GM18861 (cell line): ENCODE data around the gene ARAP1.

ENCODE experiments used
- ATAC-seq: cut with Tn5 transposase; IDR thresholded peaks from one replicate; pipeline ENCODE4 v1.9.1; 2021; ENCODE audit not compliant: unreplicated experiment

Gene ARAP1

DNA sequence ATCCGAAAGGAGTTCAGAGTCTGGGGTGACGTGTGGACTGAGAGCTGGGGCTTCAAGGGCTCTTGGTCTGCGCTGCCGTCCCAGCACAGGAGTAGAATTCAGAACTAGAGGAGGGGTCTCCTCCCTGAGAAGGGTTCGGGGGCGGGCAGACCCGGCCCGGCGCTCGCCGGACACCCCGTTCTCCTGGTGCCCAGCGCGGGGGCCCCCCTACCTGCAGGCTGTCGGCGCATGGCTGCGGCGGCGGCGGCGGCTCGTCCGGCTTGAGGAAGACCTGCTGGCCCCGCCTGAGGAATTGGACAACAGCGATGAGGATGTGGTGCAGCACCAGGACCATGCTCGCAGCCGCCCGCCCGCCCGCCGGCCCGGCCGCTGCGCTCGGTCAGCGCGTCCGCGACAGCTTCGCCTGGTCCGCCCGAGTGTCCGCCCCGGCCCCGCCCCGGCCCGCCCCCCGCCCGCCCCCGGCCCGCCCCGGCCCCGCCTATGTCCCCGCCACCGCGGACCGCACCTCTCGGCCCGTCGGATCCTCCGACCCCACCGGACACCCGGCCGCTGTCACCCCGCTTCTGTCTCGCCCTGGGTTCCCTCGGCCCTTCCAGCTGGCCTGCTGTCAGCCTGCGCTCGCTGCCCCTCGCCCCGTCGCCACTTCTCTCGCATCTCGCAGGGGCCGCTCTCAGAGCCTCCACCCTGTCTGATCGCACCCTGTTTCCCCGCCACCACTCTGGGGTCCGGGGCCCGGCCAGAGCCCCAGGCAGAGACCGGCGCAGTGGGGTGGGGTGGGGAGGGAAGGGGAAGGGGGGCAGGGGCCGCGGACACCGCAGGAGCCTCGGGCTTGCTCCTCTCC, 109.9 kb downstream of the ARAP1 start:
- no peak for ATAC-seq

GRCh38 chr11:72641522-72642042, 110.6 kb downstream of the ARAP1 start:
- ATAC-seq: no peak

GRCh38 chr11:72639502-72640375, 112.5 kb downstream of the ARAP1 start:
- no peak for ATAC-seq

DNA sequence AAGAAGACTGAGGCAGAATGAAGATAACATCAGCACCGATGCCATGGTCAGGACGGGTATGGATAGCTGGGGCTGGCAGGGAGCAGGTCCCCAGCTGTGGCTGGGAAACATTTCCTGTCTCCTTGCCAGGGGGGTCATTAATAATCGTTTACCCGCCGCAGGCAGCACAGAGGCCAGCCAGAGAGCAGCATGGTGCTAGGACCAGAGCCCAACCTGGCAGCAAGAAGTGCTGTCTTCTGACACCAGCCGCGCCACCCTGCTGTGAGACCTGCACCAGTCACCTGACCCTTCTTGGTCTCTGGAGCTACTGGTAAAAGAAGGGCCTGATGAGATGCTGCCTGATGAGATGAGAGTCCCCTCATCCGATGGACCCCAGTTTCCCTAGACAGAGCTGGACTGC, 114.3 kb downstream of the ARAP1 start:
- no peak for ATAC-seq

GRCh38 chr11:72637198-72637597, 115.0 kb downstream of the ARAP1 start:
- ATAC-seq: no peak

DNA sequence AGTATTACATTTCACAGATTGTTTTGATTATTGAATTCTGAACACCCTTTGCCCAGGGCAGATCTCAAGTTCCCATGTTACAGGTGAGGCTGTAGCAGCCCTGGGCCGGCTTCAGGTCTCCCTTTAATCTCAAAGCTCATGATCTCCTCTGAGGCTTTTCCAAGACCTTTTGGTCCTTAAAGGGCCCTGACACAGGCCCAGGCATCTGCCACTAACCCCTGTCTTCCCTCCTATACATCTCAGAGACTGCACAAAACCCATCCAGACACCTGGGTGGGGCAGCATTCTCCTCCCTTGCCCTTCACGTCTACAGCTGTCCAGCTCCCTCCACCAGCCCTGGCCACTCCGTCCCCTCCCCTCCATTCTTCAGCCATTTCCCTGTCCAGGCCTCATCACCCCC, 115.8 kb downstream of the ARAP1 start:
- no peak for ATAC-seq

DNA sequence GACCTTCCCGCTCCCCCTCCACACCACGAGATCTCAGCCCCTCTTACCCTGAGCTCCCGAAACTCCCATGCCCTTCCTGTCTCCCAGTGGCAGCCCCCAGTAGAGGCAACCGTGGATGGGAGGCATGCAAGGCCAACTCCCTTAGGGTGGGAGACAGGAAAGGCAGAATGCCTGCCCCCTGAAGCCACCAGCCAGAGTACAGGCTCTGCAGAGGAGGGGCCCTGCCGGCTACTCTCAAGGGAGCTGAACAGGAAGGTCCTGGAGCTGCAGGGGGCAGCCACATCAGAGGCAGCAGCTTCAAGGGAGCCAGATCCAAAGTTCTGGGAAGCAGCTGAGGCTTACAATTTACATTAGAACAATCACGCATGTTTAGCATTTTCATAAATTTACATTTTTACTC, 116.3 kb downstream of the ARAP1 start:
- ATAC-seq: no peak

GRCh38 chr11:72635309-72635915, 116.8 kb downstream of the ARAP1 start:
- ATAC-seq: no peak
